HEK293 (cell line): ENCODE data around the gene MOV10L1.
A peak's percentile ranks its signal among the peaks of the same experiment; 100 is the strongest.

Experiments used
- CTCF ChIA-PET: fragments of 350-600 bp; formaldehyde crosslinking; extraction: SDS; loops from one replicate; lab custom pipeline; 2021; ENCODE audit warnings: antibody characterized with exemption; lab: Yijun Ruan, JAX
- POLR2A ChIA-PET: fragments of 300-600 bp; formaldehyde crosslinking; extraction: SDS; loops from one replicate; lab custom pipeline; 2020; ENCODE audit warnings: antibody characterized with exemption, inconsistent platforms; lab: Yijun Ruan, JAX
- H3K27ac ChIP-seq: fragments of 200-500 bp; sonication (Bioruptor generic); 2 replicates; pipeline ENCODE4 v1.5.1; 2014; ENCODE audit warnings: low read depth, low read length, control low read depth, inconsistent platforms; ENCODE audit errors: extremely low read depth
- H3K36me3 ChIP-seq, 2 experiments: fragments of 200-500 bp in 1 of 2; sonication (Bioruptor generic) in 1 of 2; 1 replicate in 1 of 2; 2 replicates in 1 of 2; pipeline ENCODE4 v1.5.1; 2014 to 2017; ENCODE audit warnings: inconsistent platforms in 2 of 2, low read length in 2 of 2; ENCODE audit not compliant: control insufficient read depth in 2 of 2, insufficient read depth in 1 of 2
- H3K4me1 ChIP-seq: fragments of 200-500 bp; sonication (Bioruptor generic); 2 replicates; pipeline ENCODE4 v1.5.1; 2014; ENCODE audit warnings: mild to moderate bottlenecking, low read length, inconsistent platforms; ENCODE audit not compliant: control insufficient read depth, insufficient read depth
- H3K4me3 ChIP-seq: 2 replicates; pipeline ENCODE4 v1.5.1; 2011; ENCODE audit warnings: low read depth, mild to moderate bottlenecking, control low read depth, low read length, moderate library complexity
- H3K9me3 ChIP-seq: fragments of 200-500 bp; sonication (Bioruptor generic); 2 replicates; pipeline ENCODE4 v1.5.1; 2014; ENCODE audit warnings: low read depth, low read length, inconsistent platforms; ENCODE audit not compliant: control insufficient read depth, insufficient read depth
- FEZF1 ChIP-seq: fragments of 450-650 bp; formaldehyde crosslinking; IDR thresholded peaks from 2 replicates; pipeline ENCODE4 v1.5.1; 2016; ENCODE audit warnings: missing biosample characterization, missing genetic modification characterization
- GLI4 ChIP-seq: fragments of 450-650 bp; formaldehyde crosslinking; IDR thresholded peaks from 2 replicates; pipeline ENCODE4 v1.5.1; 2016; ENCODE audit warnings: missing biosample characterization, missing genetic modification characterization
- GLIS1 ChIP-seq: fragments of 450-650 bp; formaldehyde crosslinking; IDR thresholded peaks from 2 replicates; pipeline ENCODE4 v1.5.1; 2016; ENCODE audit warnings: missing biosample characterization, missing genetic modification characterization
- GLIS2 ChIP-seq: fragments of 450-650 bp; formaldehyde crosslinking; IDR thresholded peaks from 2 replicates; pipeline ENCODE4 v1.5.1; 2016; ENCODE audit warnings: missing biosample characterization, missing genetic modification characterization
- KLF8 ChIP-seq: fragments of 450-650 bp; formaldehyde crosslinking; IDR thresholded peaks from 2 replicates; pipeline ENCODE4 v1.5.1; 2016; ENCODE audit warnings: missing biosample characterization, missing genetic modification characterization
- ZBTB17 ChIP-seq: fragments of 450-650 bp; formaldehyde crosslinking; IDR thresholded peaks from 2 replicates; pipeline ENCODE4 v1.5.1; 2016; ENCODE audit warnings: missing biosample characterization, missing genetic modification characterization
- ZNF121 ChIP-seq: fragments of 450-650 bp; formaldehyde crosslinking; IDR thresholded peaks from 2 replicates; pipeline ENCODE4 v1.5.1; 2016; ENCODE audit warnings: missing biosample characterization, missing genetic modification characterization
- ZNF394 ChIP-seq: fragments of 450-650 bp; formaldehyde crosslinking; IDR thresholded peaks from 2 replicates; pipeline ENCODE4 v1.5.1; 2016; ENCODE audit warnings: missing biosample characterization, missing genetic modification characterization, mild to moderate bottlenecking, moderate library complexity, borderline replicate concordance
- ZNF48 ChIP-seq: fragments of 450-650 bp; formaldehyde crosslinking; IDR thresholded peaks from 2 replicates; pipeline ENCODE4 v1.5.1; 2016; ENCODE audit warnings: missing biosample characterization, missing genetic modification characterization
- ZNF600 ChIP-seq: fragments of 450-650 bp; formaldehyde crosslinking; IDR thresholded peaks from 2 replicates; pipeline ENCODE4 v1.5.1; 2016; ENCODE audit warnings: missing biosample characterization, missing genetic modification characterization
- ZNF768 ChIP-seq: fragments of 450-650 bp; formaldehyde crosslinking; IDR thresholded peaks from 2 replicates; pipeline ENCODE4 v1.5.1; 2018; ENCODE audit warnings: missing biosample characterization, mild to moderate bottlenecking, missing genetic modification characterization
- ZNF776 ChIP-seq: fragments of 450-650 bp; formaldehyde crosslinking; IDR thresholded peaks from 2 replicates; pipeline ENCODE4 v1.5.0; 2017; ENCODE audit warnings: missing biosample characterization, missing genetic modification characterization, borderline replicate concordance
- ZNF792 ChIP-seq: fragments of 450-650 bp; formaldehyde crosslinking; IDR thresholded peaks from 2 replicates; pipeline ENCODE4 v1.5.1; 2016; ENCODE audit warnings: missing biosample characterization, missing genetic modification characterization
- TF ChIP-seq, protein P1 (sequence below): fragments of 450-650 bp; formaldehyde crosslinking; IDR thresholded peaks from 2 replicates; pipeline ENCODE4 v1.5.1; 2016; ENCODE audit warnings: missing biosample characterization, missing genetic modification characterization
- TF ChIP-seq, protein P2 (sequence below): fragments of 450-650 bp; formaldehyde crosslinking; IDR thresholded peaks from 2 replicates; pipeline ENCODE4 v1.5.1; 2016; ENCODE audit warnings: missing biosample characterization, missing genetic modification characterization
- TF ChIP-seq, protein P3 (sequence below): fragments of 450-650 bp; IDR thresholded peaks from 2 replicates; pipeline ENCODE4 v1.5.1; 2018; ENCODE audit warnings: missing biosample characterization, missing genetic modification characterization
- TF ChIP-seq, protein P4 (sequence below): fragments of 450-650 bp; formaldehyde crosslinking; IDR thresholded peaks from 2 replicates; pipeline ENCODE4 v1.5.1; 2016; ENCODE audit warnings: missing biosample characterization, missing genetic modification characterization

The MOV10L1 gene

DNA sequence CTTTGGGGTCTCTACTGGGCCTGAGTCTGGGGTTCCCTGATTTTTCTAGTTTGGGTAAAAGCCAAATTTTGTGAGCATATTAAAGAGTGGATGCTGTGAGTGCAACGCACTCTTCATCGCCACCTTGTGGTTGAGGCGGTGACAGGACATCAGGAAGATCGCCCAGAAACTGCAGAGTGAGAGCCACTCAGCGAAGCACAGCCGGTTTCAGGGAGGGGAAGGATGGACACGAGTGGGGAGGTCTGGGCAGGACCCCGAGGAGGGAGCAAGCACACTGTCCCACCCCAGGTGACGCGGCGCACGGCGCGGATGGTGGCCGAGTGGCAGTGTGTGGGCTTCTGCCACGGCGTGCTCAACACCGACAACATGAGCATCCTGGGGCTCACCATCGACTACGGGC lies 120.1 kb downstream of the MOV10L1 start:
- no peaks in the 10 kb centered on the region for H3K4me1 ChIP-seq
- no peaks in the 10 kb centered on the region for H3K9me3 ChIP-seq
- TF ChIP-seq ZNF394 (tag by site-specific recombination): no peak
- peak; percentile 31; the same call in 1 of the 2 replicates for TF ChIP-seq ZNF768 (tag by site-specific recombination)
- TF ChIP-seq, protein P1, sequence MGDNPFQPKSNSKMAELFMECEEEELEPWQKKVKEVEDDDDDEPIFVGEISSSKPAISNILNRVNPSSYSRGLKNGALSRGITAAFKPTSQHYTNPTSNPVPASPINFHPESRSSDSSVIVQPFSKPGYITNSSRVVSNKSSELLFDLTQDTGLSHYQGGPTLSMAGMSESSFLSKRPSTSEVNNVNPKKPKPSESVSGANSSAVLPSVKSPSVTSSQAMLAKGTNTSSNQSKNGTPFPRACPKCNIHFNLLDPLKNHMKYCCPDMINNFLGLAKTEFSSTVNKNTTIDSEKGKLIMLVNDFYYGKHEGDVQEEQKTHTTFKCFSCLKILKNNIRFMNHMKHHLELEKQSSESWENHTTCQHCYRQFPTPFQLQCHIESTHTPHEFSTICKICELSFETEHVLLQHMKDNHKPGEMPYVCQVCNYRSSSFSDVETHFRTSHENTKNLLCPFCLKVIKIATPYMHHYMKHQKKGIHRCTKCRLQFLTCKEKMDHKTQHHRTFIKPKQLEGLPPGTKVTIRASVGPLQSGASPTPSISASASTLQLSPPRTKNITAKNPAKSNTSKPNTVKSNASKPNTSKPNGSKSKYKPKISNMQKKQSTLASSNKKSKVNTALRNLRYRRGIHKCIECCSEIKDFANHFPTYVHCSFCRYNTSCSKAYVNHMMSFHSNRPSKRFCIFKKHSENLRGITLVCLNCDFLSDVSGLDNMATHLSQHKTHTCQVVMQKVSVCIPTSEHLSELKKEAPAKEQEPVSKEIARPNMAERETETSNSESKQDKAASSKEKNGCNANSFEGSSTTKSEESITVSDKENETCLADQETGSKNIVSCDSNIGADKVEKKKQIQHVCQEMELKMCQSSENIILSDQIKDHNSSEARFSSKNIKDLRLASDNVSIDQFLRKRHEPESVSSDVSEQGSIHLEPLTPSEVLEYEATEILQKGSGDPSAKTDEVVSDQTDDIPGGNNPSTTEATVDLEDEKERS (tag by site-specific recombination): no peak
- no peak for TF ChIP-seq ZBTB17 (tag by site-specific recombination)
- TF ChIP-seq GLIS1 (tag by site-specific recombination): no peak
- TF ChIP-seq GLIS2: no peak
- TF ChIP-seq FEZF1: no peak
- no peak for TF ChIP-seq ZNF792 (tag by site-specific recombination)
- TF ChIP-seq KLF8 (tag by site-specific recombination): peak; percentile 32; the same call in 1 of the 2 replicates
- TF ChIP-seq, protein P2, sequence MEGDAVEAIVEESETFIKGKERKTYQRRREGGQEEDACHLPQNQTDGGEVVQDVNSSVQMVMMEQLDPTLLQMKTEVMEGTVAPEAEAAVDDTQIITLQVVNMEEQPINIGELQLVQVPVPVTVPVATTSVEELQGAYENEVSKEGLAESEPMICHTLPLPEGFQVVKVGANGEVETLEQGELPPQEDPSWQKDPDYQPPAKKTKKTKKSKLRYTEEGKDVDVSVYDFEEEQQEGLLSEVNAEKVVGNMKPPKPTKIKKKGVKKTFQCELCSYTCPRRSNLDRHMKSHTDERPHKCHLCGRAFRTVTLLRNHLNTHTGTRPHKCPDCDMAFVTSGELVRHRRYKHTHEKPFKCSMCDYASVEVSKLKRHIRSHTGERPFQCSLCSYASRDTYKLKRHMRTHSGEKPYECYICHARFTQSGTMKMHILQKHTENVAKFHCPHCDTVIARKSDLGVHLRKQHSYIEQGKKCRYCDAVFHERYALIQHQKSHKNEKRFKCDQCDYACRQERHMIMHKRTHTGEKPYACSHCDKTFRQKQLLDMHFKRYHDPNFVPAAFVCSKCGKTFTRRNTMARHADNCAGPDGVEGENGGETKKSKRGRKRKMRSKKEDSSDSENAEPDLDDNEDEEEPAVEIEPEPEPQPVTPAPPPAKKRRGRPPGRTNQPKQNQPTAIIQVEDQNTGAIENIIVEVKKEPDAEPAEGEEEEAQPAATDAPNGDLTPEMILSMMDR (tag by site-specific recombination): peak; percentile 70
- no peak overlapping the region for H3K27ac ChIP-seq
- ChIA-PET CTCF (interaction anchor here (1.2 to 2.7 kb wide), 2 partner anchors 33 to 60 kb away, joined by 4 to 24 read pairs; no protein-coding TSS in a partner anchor), POLR2A (no interaction called here)
- H3K36me3 ChIP-seq: peaks cover 30 to 89% of the 10 kb centered on the region in 2 experiments
- H3K4me3 ChIP-seq: no peak overlapping the region

DNA sequence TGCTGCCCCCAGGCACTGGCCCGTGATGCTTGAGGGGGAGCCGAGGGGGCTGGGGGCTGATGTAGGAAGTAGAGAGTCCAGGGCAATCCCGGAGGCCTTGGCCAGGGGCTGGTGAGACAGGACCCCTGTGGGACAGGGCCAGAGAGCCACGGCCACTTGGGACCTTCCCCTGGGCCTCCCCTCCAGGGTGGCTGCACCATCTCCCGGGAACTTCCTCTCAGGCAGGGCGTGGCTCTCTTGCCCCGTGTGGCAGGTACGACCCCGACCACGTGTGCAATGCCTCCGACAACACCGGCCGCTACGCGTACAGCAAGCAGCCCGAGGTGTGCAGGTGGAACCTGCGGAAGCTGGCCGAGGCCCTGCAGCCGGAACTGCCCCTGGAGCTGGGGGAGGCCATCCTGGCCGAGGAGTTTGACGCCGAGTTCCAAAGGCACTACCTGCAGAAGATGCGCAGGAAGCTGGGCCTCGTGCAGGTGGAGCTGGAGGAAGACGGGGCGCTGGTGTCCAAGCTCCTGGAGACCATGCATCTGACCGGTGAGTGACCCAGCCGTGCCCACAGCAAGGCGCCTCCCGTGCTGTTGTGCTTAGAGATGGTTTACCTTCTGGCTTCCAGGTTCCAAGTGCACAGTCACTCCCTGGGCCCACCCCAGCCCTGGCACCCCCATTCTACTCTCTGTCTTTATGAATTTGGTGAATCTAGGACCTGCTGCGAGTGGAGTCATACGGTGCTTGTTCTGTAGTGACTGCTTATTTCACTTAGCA lies 120.8 kb downstream of the MOV10L1 start:
- TF ChIP-seq, protein P3, sequence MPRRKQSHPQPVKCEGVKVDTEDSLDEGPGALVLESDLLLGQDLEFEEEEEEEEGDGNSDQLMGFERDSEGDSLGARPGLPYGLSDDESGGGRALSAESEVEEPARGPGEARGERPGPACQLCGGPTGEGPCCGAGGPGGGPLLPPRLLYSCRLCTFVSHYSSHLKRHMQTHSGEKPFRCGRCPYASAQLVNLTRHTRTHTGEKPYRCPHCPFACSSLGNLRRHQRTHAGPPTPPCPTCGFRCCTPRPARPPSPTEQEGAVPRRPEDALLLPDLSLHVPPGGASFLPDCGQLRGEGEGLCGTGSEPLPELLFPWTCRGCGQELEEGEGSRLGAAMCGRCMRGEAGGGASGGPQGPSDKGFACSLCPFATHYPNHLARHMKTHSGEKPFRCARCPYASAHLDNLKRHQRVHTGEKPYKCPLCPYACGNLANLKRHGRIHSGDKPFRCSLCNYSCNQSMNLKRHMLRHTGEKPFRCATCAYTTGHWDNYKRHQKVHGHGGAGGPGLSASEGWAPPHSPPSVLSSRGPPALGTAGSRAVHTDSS (tag by site-specific recombination): no peak
- TF ChIP-seq ZNF121 (tag by site-specific recombination): 0 out of 2 replicates have a peak, but pooled peaks have one; percentile 7
- Histone ChIP-seq H3K27ac (no peak overlapping the region), H3K4me1 (no peaks in the 10 kb centered on the region), H3K4me3 (no peak overlapping the region), H3K36me3 (peaks cover 33 to 90% of the 10 kb centered on the region in 2 experiments), H3K9me3 (no peaks in the 10 kb centered on the region)
- ChIA-PET CTCF (interaction anchor here (2.7 kb wide), 1 partner anchor 60 kb away, joined by 24 read pairs; no protein-coding TSS in a partner anchor), POLR2A (no interaction called here)

DNA sequence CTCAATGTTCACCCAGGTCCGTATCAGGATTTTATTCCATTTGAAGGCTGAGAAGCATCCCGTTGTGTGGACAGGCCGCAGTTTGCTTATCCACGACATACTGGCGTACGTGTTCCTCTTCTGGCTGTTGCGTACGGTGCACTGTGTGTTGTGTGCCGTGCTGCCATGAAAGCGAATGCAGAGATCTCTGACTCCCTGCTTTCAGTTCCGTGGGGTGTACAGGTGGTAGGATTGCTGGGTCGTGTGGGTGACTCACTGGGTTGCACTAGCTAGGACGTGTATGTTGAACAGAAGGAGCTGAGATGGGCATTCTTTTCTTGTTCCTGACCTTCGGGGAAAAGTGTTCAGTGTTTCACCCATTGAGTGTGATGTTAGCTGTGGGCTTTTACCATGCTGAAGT lies 121.3 kb downstream of the MOV10L1 start:
- POLR2A ChIA-PET: interaction anchor here (0.6 kb wide), 1 partner anchor 116 kb away, joined by 3 read pairs; the partner anchor contains the start of gene DENND6B

More for the DNA sequence above, 121.3 kb downstream of the MOV10L1 start:
- CTCF ChIA-PET: interaction anchor here (2.7 kb wide), 1 partner anchor 61 kb away, joined by 24 read pairs; no protein-coding TSS in a partner anchor
- Histone ChIP-seq H3K4me3 (no peak overlapping the region), H3K4me1 (no peaks in the 10 kb centered on the region), H3K9me3 (no peaks in the 10 kb centered on the region), H3K36me3 (peaks cover 33 to 90% of the 10 kb centered on the region in 2 experiments), H3K27ac (no peak overlapping the region)
- 0 out of 2 replicates have a peak, but pooled peaks have one; percentile 24 for TF ChIP-seq ZNF600 (tag by site-specific recombination)
- no peak for TF ChIP-seq GLI4 (tag by site-specific recombination)
- TF ChIP-seq ZNF48 (tag by site-specific recombination): no peak
- TF ChIP-seq, protein P4, sequence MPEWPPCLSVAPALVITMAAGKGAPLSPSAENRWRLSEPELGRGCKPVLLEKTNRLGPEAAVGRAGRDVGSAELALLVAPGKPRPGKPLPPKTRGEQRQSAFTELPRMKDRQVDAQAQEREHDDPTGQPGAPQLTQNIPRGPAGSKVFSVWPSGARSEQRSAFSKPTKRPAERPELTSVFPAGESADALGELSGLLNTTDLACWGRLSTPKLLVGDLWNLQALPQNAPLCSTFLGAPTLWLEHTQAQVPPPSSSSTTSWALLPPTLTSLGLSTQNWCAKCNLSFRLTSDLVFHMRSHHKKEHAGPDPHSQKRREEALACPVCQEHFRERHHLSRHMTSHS: no peak
- no peak for TF ChIP-seq ZNF776
- TF ChIP-seq ZNF121 (tag by site-specific recombination): no peak
